NCI-H2171 treated with DMSO at 0.1 percent for 48 hours (cell line): ENCODE data around the gene DCK.
"Not testable (repeated sequence)": the region's sequence is repeated elsewhere in the genome, so short reads cannot be mapped to it uniquely, and the experiment has no call there.

ENCODE experiments used
- DNase-seq: peaks from one replicate; lab custom pipeline; 2025; lab: John Stamatoyannopoulos, UW

Gene DCK

GRCh38 chr4:71001363-71001762, 7.9 kb downstream of the DCK start:
- DNase-seq = not testable (repeated sequence)

DNA sequence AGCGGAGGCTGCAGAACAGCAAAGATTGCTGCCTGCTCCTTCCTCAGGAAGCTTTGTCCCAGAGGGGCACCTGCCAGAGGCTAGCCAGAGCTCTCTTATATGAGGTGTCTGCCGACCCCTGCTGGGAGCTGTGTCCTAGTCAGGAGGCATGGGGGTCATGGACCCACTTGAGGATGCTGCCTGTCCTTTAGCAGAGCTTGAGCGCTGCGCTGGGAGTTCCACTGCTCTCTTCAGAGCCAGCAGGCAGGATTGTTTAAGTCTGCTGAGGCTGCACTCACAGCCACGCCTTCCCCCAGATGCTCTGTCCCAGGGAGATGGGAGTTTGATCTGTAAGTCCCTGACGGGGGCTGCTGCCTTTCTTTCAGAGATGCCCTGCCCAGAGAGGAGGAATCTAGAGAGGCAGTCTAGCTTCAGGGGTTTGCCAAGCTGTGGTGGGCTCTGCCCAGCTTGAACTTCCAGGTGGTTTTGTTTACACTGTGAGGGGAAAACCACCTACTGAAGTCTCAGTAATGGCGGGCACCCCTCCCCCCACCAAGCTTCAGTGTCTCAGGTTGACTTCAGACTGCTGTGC, 10.9 kb downstream of the DCK start:
- DNase-seq = peak; percentile 49

DNA sequence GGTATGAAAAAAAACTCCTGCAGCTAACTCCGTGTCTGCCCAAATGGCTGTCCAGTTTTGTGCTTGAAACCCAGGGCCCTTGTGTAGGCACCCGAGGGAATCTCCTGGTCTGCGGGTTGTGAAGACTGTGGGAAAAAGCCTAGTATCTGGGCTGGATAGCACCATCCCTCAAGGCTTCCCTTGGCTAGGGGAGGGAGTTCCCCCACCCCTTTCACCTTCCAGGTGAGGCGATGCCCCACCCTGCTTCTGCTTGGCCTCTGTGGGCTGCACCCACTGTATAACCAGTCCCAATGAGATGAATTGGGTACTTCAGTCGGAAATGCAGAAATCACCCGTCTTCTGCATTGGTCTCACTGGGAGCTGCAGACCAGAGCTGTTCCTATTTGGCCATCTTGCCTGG, 11.6 kb downstream of the DCK start:
- not testable (repeated sequence) for DNase-seq

GRCh38 chr4:71006203-71006907, 12.9 kb downstream of the DCK start:
- no peak for DNase-seq

GRCh38 chr4:71008196-71008595, 14.7 kb downstream of the DCK start:
- DNase-seq = no peak

DNA sequence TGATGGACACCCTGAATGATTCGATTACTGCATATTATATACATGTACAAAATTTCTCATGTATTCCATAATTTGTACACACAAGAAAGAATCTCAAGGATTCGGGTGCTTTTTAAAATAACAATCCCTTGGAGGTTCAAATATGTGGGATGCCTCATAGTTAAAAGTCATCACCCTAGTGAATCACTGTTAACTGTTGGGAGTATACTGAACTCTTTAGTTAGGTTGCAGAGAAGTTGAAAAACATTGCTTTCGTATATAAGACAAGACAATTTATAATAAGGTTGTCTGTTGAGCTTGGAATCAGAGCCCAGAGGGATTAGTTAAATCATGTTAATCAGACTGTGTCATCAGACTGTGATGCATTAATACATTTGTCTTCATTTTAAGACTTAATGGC, 15.6 kb downstream of the DCK start:
- DNase-seq = no peak

DNA sequence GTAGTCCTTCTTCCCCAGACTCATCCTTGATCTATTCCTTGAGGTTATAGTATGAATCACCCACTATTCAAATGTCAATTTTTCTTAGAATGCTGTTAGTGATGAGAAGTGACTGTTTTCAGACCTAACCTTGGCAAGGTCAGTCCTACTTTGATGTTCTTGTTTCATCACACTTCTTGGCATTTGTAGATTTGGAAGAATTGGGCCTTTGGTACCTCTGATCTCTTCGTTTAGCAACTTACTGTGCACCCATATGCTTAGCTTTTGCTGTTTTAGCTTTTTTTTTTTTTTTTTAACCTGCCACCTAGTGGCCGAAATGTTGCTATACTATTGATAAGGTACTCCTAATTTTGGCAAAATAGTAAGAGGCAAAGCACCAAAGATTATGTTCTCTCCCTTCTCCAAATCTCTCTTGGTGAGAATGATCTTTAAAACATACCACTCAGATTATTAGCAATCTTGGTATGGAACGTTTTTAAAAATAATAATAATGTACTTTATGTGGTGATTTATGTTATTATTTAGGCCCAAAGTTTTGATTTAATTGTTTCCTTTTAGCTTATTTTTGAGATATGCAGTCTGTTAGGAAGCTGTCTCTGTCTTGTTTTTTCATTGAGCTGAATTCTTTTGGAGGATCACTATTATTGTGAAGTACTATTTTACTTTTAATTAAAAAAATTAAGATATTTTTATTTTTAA, 16.6 kb downstream of the DCK start:
- peak; percentile 14 for DNase-seq

GRCh38 chr4:71011451-71011850, 18.0 kb downstream of the DCK start:
- DNase-seq = no peak

- not testable (repeated sequence) for DNase-seq
Measured at GRCh38 chr4:71017391-71017790, 23.9 kb downstream of the DCK start.

GRCh38 chr4:71020611-71021010, 27.2 kb downstream of the DCK start:
- no peak for DNase-seq

- DNase-seq = no peak
Measured at GRCh38 chr4:71025654-71026053, 32.2 kb downstream of the DCK start.

DNA sequence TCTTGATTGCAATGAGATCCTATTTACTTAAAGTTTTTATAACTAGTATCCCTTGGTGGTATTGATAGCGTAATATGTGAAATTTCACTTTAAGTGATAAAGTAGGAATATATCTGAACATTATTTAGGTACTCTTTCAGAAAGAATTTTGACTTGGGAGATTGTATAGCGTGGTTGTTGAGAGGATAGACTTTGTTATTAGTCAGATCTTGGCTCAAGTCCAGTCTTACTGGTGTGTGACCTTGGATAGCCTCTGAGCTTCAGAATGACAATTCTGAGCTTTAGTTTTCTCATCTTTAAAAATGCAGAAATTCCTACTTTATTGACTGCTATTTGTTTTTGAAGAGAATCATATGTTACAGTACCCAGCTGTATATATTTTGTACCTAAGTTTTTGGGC, 32.6 kb downstream of the DCK start:
- no peak for DNase-seq

GRCh38 chr4:71027611-71028010, 34.2 kb downstream of the DCK start:
- no peak for DNase-seq

- DNase-seq = no peak
Measured at GRCh38 chr4:71029504-71029903, 36.1 kb downstream of the DCK start.

- not testable (repeated sequence) for DNase-seq
Measured at GRCh38 chr4:71032106-71032505, 38.7 kb downstream of the DCK start.

DNA sequence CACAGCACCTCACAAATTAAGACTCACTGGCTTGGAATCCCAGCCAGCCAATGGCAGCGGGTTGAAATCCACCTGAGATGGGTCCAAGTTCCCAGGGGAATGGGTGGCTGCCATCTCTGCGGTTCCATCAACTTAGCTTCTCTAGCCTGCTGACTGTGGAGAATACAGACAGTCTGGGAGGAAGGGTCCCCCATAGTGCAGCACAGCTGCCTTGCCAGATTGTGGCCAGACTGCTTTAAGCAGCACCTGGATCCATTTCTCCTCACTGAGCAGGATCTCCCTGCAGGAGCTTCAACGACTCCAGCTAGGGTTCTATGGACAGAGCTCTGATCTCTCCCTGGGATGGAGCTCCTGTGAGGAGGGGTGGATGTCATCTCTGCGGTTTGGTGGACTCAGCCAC, 51.8 kb downstream of the DCK start:
- no peak for DNase-seq

DNA sequence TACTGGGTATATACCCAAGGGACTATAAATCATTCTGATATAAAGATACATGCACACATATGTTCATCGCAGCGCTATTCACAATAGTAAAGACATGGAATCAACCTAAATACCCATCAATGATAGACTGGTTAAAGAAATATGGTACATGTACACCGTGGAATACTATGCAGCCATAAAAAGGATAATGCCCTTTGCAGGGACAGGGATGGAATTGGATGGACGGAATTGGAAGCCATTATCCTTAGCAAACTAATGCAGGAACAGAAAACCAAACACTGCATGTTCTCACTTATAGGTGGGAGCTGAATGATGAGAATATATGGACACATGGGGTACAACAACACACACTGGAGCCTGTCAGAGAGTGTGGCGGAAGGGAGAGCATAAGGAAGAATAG, 55.9 kb downstream of the DCK start:
- DNase-seq = no peak

DNA sequence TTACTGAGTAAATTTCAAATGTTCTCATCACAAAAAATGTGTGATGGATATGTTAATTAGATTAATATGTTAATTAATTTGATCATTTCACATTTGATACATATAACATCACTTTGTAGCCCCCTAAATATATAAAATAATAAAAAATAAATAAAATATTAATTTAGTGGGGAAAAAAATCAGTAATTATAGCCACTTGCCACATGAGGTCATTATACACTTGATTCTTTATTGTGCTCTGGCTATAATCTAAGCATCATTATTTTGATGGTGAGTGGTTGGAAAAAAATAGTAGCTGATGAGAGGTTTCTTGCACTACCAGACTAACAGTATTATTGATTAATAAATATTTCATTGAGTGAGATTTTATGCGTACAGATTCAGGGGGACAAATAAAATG, 57.4 kb downstream of the DCK start:
- DNase-seq = no peak

DNA sequence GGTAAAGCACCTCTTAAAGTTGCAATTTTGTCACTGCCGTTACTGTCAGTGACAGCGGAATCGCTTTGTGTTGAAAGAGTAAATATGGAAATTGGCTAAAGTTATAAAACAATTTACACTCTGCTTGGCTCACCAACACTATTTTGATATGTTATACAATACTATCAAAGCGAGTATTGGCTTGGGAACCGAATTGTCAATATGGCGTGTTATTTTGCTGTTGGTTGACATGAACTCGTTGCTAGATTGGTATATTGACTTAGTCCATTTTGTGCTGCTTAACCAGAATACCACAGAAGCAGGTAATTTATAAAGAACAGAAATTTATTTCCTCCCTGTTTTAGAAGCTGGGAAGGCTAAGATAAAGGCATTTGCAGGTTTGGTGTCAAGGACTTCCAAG, 58.6 kb downstream of the DCK start:
- no peak for DNase-seq

DNA sequence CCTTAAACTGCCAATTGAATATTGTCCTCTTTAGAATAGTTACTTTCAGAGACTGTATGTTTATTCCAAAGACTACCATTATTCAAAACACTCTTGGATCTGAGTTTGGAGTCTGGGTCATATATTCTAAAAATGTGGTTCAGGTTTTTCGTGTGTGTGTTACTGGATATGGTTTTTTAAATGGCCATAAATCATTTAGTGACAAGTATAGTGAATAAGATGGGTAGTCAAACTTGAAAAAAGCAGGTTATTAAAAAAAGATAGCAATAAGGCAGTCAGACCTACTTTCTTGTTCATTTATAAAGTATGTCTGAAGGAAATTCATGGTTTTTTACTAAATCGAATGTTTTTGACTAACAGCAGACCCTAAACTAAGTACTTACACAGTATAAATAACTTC, 59.3 kb downstream of the DCK start:
- no peak for DNase-seq

DNA sequence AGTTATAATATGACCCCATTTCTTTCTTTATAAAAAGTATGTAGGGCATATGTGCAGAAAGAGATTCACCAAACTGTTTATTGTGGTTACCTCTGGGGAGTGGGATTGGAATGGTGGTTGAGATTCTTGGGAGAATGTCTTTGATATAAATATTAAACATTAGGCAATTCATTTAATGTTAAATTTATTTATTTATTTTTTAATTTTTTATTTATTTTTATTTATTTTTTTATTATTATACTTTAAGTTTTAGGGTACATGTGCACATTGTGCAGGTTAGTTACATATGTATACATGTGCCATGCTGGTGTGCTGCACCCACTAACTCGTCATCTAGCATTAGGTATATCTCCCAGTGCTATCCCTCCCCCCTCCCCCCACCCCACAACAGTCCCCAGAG, 60.2 kb downstream of the DCK start:
- DNase-seq = not testable (repeated sequence)

GRCh38 chr4:71059573-71059972, 66.1 kb downstream of the DCK start:
- DNase-seq = peak; percentile 48

- no peak for DNase-seq
Measured at GRCh38 chr4:71062436-71062835, 69.0 kb downstream of the DCK start.

DNA sequence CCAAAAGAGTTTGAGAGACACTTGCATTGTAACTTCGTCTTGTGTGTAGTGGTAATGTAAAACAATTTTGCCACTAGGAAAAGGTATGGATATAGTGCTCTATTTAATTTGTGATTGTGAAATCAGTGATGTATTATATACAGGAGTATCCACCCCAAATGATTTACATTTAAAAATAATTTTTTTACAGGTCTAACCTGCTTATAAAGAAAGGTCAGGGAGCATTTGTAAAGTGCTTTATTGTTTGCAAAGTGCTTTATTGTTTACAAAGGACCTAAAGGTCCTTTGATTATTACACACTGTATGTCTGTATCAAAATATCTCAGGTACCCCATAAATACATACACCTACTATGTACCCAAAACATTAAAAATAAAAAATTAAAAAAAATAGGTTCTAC, 70.3 kb downstream of the DCK start:
- DNase-seq = no peak
